Stimulated activated CD4-positive, alpha-beta T cell treated with anti-CD3 and anti-CD28 coated beads, Interleukin-12 subunit alpha, Interleukin-12 subunit beta, amount 100 ng/mL, for 4 hours (primary cell): ENCODE results near the gene NR4A1.
A peak's percentile ranks its signal among the peaks of the same experiment; 100 is the strongest.

Experiments
- DNase-seq: peaks from one replicate; pipeline ENCODE4 v3.0.0-alpha.2; 2020

Gene NR4A1

GRCh38 chr12:52050758-52051541, at the start of gene NR4A1:
Gene NR4A1, plus strand, starts transcription at chr12:52051442. Its CDS starts 2,887 bp downstream, at chr12:52054329.
- DNase-seq: peak; percentile 99

DNA sequence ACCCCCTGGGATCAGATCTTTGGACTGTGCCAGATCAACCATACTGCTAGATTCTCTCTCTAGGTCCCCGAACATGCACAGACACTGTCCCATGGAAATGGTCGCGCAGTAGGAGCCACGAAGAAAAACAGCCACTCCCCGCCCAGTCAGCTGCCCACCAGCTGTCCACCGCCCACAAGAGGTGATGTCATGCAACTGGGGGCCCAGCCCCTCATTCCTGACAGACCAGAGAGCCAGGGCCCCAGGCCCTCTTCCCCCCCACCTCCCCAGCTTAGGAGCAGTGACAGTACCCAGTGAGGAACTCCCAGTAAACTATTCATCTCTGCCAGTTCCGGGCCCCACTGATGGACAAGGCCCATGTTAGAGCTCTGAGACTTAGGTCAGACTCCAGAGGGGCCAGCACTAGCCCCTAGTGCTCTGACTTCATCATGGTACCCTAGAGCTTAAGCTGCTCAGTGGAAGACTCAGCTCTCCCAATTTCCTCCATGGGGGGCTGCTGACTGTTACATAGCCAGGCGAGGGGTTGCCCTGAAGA, 48.2 kb upstream of the NR4A1 start:
- no peak for DNase-seq

DNA sequence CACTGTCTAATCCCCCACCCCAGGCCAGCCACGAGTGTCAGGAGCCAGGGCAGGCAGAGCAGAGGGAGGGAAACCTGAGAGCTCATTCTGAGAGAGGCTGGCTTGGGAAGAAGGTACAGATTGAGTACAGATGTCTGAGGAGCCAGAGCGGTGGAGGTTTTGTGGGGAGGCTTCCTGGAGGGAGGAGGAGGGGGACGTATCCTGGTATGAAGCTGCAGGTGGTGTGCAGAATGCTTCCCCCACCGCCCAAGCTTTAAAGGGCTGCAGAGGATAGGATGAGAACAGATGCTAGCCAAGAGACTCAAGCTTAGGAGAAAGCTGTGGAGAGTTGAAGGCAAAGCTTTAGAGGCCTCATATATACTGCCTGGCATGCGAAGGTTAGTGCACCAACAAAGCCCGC, 47.7 kb upstream of the NR4A1 start:
- no peak for DNase-seq

- no peak for DNase-seq
These were observed 47.1 kb upstream of the NR4A1 start for GRCh38 chr12:52004042-52004648.

- DNase-seq: no peak
These were observed 45.9 kb upstream of the NR4A1 start for GRCh38 chr12:52005218-52005902.

GRCh38 chr12:52005903-52006703, 45.1 kb upstream of the NR4A1 start:
- DNase-seq: no peak

- peak; percentile 80 for DNase-seq
These were observed 44.5 kb upstream of the NR4A1 start, which contains the start of gene TAMALIN for GRCh38 chr12:52006726-52007157. Gene TAMALIN, plus strand, starts transcription at chr12:52006946. Its CDS starts 74 bp downstream, at chr12:52007020.

GRCh38 chr12:52007158-52007921, 43.9 kb upstream of the NR4A1 start:
- DNase-seq: peak; percentile 45

DNA sequence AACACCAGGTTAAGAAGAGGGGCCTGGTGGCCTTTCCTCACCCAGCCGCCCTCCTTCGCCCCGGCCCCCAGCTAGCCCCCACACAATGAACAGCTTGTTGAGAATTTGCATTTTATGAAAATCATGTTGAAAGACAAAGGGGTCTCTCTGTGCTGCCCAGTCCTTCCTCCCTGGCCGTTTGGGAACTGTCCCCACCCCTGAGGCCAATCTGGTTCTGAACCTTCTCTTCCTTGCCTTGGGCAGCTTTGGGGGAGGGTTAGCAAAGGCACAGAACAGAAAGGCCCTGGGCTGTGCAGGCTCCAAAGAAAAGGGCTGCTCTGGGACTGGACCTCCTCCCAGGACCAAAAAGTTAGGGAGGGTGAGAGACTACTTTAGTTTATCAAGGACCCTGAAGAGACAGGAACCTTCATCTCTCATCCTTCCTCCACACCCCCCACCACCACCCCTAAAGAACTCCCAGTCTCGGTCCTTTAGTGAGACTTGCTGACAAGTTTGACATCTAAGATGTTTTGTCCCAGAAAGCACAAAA, 43.2 kb upstream of the NR4A1 start:
- no peak for DNase-seq

DNA sequence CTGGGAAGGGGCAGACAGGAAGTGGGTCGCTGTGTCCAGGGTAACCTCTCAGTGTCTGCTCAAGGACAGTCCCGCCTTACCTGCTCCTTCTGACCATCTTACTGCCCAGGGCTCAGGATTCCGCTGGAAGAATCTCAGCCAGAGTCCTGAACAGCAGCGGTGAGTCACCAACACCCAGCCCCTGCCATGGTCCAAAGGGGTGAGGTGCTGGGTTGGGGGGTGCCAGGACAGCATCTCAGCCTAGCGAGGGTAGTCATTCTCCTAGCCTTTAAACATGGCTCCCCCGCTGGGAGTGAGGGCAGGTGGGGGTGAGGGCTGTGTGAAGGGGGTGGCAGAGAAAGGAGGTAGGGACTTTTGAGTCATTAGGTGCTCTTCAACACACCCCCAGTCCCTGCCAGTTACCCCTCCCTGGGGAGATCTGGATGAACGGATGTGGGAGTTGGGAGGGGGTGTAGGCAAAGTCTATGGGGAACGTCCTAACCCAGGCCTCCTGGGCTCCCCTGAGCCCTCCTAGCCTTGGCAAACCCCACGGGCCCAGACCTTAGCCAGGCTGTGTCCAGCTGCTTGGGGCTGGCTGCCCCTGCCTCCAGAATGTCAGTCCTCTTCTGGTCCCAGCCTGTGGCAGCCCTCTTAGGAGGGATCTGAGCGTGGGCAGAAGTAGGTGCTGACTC, 42.0 kb upstream of the NR4A1 start:
- no peak for DNase-seq

DNA sequence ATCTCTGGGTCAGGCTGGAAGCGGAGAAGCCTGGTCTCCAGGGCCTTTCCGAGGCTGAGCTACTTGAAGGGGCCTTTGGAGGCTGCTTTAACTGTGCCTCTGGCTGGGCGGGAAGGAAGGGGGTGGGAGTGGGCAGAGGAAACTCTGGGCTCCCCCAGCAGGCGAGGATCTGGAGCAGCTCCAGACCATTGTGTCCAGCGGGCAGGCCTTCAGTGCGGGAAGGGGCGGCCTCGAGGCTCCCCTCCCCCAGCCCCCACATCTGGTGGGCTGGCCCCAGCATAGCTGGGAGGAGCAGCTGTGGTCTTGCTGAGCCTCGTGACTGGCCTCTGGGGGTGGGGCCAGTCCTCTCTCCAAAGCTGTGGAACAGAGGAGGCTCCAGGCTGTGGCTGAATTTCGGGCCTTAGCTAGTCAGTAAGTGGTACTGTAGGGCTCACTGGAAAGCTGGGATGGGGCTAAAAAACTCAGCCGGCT, 41.1 kb upstream of the NR4A1 start:
- no peak for DNase-seq

- DNase-seq: no peak
These were observed 40.3 kb upstream of the NR4A1 start for GRCh38 chr12:52010692-52011601.

DNA sequence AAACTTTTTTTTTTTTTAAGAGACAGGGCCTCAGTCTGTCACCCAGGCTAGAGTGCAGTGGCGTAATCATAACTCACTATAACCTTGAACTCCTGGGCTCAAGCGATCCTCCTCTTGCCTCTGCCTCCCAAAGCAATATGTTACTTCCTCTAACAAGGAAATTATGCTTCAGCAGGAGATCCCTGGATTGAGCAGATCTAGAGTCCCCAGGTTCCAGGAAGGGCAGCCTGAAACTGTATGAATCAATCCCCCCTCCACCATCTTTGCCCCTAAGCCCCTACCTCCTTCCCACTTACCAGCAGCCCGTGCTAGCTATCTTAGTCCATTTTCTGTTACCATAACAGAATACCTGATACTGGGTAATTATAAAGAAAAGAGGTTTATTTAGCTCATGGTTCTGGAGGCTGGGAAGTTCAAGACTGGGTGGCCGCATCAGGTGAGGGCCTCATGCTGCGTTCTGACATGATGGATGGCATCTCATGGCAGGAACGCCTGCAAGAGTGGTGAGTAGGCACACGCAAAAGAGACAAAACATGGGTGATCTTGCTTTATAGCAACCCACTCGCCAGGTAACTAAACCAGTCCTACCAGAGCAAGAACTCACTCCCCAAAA, 39.5 kb upstream of the NR4A1 start:
- DNase-seq: no peak

DNA sequence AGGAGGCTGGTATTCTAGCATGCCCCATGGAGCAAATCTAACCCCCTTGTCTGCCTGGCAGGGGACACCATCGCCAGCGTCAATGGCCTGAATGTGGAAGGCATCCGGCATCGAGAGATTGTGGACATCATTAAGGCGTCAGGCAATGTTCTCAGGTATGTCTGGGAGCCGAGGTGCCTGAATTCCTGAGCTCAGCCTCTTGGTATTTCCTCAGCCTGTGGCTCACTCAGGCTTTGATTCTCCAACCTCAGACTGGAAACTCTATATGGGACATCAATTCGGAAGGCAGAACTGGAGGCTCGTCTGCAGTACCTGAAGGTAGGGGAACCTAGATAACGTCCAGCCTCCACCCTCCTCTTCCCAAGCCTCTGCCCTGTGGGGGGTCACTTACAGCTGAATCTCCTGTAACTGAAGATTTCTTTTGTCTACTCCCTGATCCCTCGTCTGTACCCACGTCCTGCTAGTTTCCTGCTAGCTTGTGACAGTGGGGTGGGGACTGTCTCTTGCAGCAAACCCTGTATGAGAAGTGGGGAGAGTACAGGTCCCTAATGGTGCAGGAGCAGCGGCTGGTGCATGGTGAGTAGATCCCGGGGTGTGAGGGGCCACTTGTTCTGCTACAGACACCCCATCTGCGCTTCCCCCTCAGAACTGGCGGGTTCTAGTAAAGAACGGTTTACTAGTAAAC, 37.5 kb upstream of the NR4A1 start:
- no peak for DNase-seq

GRCh38 chr12:52014567-52015530, 36.4 kb upstream of the NR4A1 start:
- no peak for DNase-seq

DNA sequence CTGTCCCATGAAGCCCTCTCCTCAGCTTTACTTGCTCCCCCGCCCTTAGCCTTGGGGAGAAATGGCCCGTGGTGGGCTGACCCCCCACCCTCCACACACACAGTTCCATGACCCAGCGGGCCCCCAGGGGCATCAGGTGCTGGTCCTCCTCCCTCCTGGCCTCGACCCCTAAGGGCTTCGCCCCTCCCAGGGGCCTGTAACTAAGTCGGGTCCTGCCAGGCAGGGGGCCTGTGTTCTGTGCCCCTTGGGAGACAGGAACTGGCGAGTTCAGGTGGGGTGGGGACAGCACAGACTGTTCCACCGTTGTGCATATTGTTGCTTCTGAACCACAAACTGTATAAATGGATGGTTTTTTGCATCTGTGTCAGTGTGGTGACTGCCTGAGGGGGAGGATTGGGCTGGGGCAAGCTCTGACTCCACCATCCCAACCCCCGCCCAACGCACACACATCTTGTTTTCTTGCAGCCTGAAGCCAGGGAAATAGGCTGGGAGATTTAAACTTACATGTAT, 35.7 kb upstream of the NR4A1 start:
- no peak for DNase-seq

- DNase-seq: no peak
These were observed 32.7 kb upstream of the NR4A1 start for GRCh38 chr12:52018433-52019112.
